ENCODE measurements around the gene MGAT3. TPM values are rescaled to one million over a fixed set of nuclear protein-coding genes. Genes with fewer than 3 reads are reported as not detected.
A peak's percentile ranks its signal among the peaks of the same experiment; 100 is the strongest.

MGAT3 gene
- total and polyA plus RNA-seq, 2 of the 13 experiments (the other 11 are each of a cell fraction or from before 2014, with no cell fraction given): 0.11 to 0.15 TPM

- TF ChIP-seq FOXJ3 (CRISPR knock-in tag; IDR thresholded peaks at IDR 0.05; ENCODE audit: borderline replicate concordance) (no peak), ZNF33A (CRISPR knock-in tag; IDR thresholded peaks at IDR 0.05; ENCODE audit: borderline replicate concordance) (no peak), NFE2L2 (IDR thresholded peaks at IDR 0.05; ENCODE audit: low read length) (no peak), KIAA2018 (CRISPR knock-in tag; IDR thresholded peaks at IDR 0.05; ENCODE audit: borderline replicate concordance) (no peak), XRCC5 (optimal IDR thresholded peaks at IDR 0.05; ENCODE audit: low read length) (no peak), PATZ1 (CRISPR knock-in tag; IDR thresholded peaks at IDR 0.05) (peak; percentile 37; the same call in 1 of the 2 replicates), ZNF20 (CRISPR knock-in tag; IDR thresholded peaks at IDR 0.05) (no peak), HMGXB4 (CRISPR knock-in tag; IDR thresholded peaks at IDR 0.05; ENCODE audit: borderline replicate concordance in 1 of 2, low read depth in 1 of 2) (0 out of 4 replicates have a peak, but pooled peaks of 1 of the 2 experiments have one; percentile 57), ZSCAN22 (CRISPR knock-in tag; IDR thresholded peaks at IDR 0.05) (no peak), TFDP1 (CRISPR knock-in tag; IDR thresholded peaks at IDR 0.05; ENCODE audit: borderline replicate concordance) (no peak), RORA (CRISPR knock-in tag; IDR thresholded peaks at IDR 0.05) (no peak), ARNT2 (CRISPR knock-in tag; IDR thresholded peaks at IDR 0.05; ENCODE audit: low read depth) (peak; percentile 67)
- TF ChIP-seq, protein P1, sequence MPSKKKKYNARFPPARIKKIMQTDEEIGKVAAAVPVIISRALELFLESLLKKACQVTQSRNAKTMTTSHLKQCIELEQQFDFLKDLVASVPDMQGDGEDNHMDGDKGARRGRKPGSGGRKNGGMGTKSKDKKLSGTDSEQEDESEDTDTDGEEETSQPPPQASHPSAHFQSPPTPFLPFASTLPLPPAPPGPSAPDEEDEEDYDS (CRISPR knock-in tag; IDR thresholded peaks at IDR 0.05): 0 out of 2 replicates have a peak, but pooled peaks have one; percentile 22
- TF ChIP-seq, protein P2, sequence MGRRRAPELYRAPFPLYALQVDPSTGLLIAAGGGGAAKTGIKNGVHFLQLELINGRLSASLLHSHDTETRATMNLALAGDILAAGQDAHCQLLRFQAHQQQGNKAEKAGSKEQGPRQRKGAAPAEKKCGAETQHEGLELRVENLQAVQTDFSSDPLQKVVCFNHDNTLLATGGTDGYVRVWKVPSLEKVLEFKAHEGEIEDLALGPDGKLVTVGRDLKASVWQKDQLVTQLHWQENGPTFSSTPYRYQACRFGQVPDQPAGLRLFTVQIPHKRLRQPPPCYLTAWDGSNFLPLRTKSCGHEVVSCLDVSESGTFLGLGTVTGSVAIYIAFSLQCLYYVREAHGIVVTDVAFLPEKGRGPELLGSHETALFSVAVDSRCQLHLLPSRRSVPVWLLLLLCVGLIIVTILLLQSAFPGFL (CRISPR knock-in tag; IDR thresholded peaks at IDR 0.05): no peak
These were observed 21.6 kb downstream of the MGAT3 start (continued) for GRCh38 chr22:39478441-39478850.
